Measurements from ENCODE around the gene MINDY4. TPM values are rescaled to one million over a fixed set of nuclear protein-coding genes. Genes with fewer than 3 reads are reported as not detected.

Gene MINDY4
- 14.3 and 15.5 TPM in 2 replicates for total RNA-seq
- long read RNA-seq, transcript MINDY4-201 (18 exons, 2,733 nt): major isoform, 32 of 51 reads
- long read RNA-seq, partial matches to known transcripts: 11 of 51 reads
- long read RNA-seq, other reads (novel, unspliced or antisense): 8 of 51 reads

GRCh38 chr7:30771174-30771879 is at the start of gene MINDY4:
Gene MINDY4, plus strand, starts transcription at chr7:30771417. Its CDS starts 77 bp downstream, at chr7:30771494.
- Mint-ChIP-seq H3K4me3 (ENCODE audit: low read depth) (peak within 1 kb of the TSS; percentile 85), H3K9me3 (ENCODE audit: low read depth) (no peaks in the 10 kb centered on the region), H3K27me3 (no peaks in the 10 kb centered on the region), H3K36me3 (ENCODE audit: insufficient read depth) (no peaks in the 10 kb centered on the region), H3K4me1 (ENCODE audit: low read depth) (peaks cover 5% of the 10 kb centered on the region), H3K27ac (peak within 1 kb of the TSS; percentile 91)
- TF ChIP-seq CTCF (IDR thresholded peaks at IDR 0.05; ENCODE audit: unreplicated experiment): no peak
- peak; percentile 70 for DNase-seq (ENCODE audit: low spot score, unreplicated experiment)

- H3K4me1 Mint-ChIP-seq (ENCODE audit: low read depth): no peaks in the 10 kb centered on the region
- no peak overlapping the region for H3K4me3 Mint-ChIP-seq (ENCODE audit: low read depth)
- no peak for DNase-seq (ENCODE audit: low spot score, unreplicated experiment)
- H3K36me3 Mint-ChIP-seq (ENCODE audit: insufficient read depth): peaks cover 18% of the 10 kb centered on the region
- H3K27me3 Mint-ChIP-seq: peaks cover 8% of the 10 kb centered on the region
- TF ChIP-seq CTCF (IDR thresholded peaks at IDR 0.05; ENCODE audit: unreplicated experiment): no peak
- no peak overlapping the region for H3K27ac Mint-ChIP-seq
- peaks cover 19% of the 10 kb centered on the region for H3K9me3 Mint-ChIP-seq (ENCODE audit: low read depth)
Measured at GRCh38 chr7:30722187-30722586, 49.0 kb upstream of the MINDY4 start.

GRCh38 chr7:30722671-30723070 is 48.5 kb upstream of the MINDY4 start:
- TF ChIP-seq CTCF (IDR thresholded peaks at IDR 0.05; ENCODE audit: unreplicated experiment): no peak
- peaks cover 17% of the 10 kb centered on the region for H3K36me3 Mint-ChIP-seq (ENCODE audit: insufficient read depth)
- H3K4me1 Mint-ChIP-seq (ENCODE audit: low read depth): no peaks in the 10 kb centered on the region

GRCh38 chr7:30723776-30724175 is 47.4 kb upstream of the MINDY4 start:
- no peak overlapping the region for H3K4me3 Mint-ChIP-seq (ENCODE audit: low read depth)
- H3K27ac Mint-ChIP-seq: no peak overlapping the region
- H3K27me3 Mint-ChIP-seq: peaks cover 8% of the 10 kb centered on the region
- no peaks in the 10 kb centered on the region for H3K4me1 Mint-ChIP-seq (ENCODE audit: low read depth)
- no peak for DNase-seq (ENCODE audit: low spot score, unreplicated experiment)
- peaks cover 10% of the 10 kb centered on the region for H3K36me3 Mint-ChIP-seq (ENCODE audit: insufficient read depth)
- TF ChIP-seq CTCF (IDR thresholded peaks at IDR 0.05; ENCODE audit: unreplicated experiment): no peak
- peaks cover 7% of the 10 kb centered on the region for H3K9me3 Mint-ChIP-seq (ENCODE audit: low read depth)

More at GRCh38 chr7:30722671-30723070, 48.5 kb upstream of the MINDY4 start:
- H3K9me3 Mint-ChIP-seq (ENCODE audit: low read depth): peaks cover 17% of the 10 kb centered on the region
- no peak overlapping the region for H3K4me3 Mint-ChIP-seq (ENCODE audit: low read depth)
- H3K27ac Mint-ChIP-seq: no peak overlapping the region
- no peak for DNase-seq (ENCODE audit: low spot score, unreplicated experiment)
- H3K27me3 Mint-ChIP-seq: peaks cover 8% of the 10 kb centered on the region

GRCh38 chr7:30726296-30727006 is 44.8 kb upstream of the MINDY4 start:
- no peak overlapping the region for H3K27ac Mint-ChIP-seq
- H3K9me3 Mint-ChIP-seq (ENCODE audit: low read depth): no peaks in the 10 kb centered on the region
- no peaks in the 10 kb centered on the region for H3K4me1 Mint-ChIP-seq (ENCODE audit: low read depth)
- peaks cover 8% of the 10 kb centered on the region for H3K27me3 Mint-ChIP-seq
- DNase-seq (ENCODE audit: low spot score, unreplicated experiment): no peak
- TF ChIP-seq CTCF (IDR thresholded peaks at IDR 0.05; ENCODE audit: unreplicated experiment): no peak
- H3K36me3 Mint-ChIP-seq (ENCODE audit: insufficient read depth): no peaks in the 10 kb centered on the region
- H3K4me3 Mint-ChIP-seq (ENCODE audit: low read depth): no peak overlapping the region

Data from progenitor cell of endocrine pancreas (in vitro differentiated cells).